Fibroblast of skin of right quadriceps (primary cell): ENCODE measurements around the gene RINT1.
"Not testable (repeated sequence)": the region's sequence is repeated elsewhere in the genome, so short reads cannot be mapped to it uniquely, and the experiment has no call there.

Experiments used
- DNase-seq: peaks from one replicate; pipeline ENCODE4 v3.0.0-alpha.2; 2013

RINT1 gene

GRCh38 chr7:105532709-105533460 lies 884 bp downstream of the RINT1 start:
- no peak for DNase-seq

GRCh38 chr7:105538339-105538738 lies 6.3 kb downstream of the RINT1 start:
- DNase-seq, result no peak

DNA sequence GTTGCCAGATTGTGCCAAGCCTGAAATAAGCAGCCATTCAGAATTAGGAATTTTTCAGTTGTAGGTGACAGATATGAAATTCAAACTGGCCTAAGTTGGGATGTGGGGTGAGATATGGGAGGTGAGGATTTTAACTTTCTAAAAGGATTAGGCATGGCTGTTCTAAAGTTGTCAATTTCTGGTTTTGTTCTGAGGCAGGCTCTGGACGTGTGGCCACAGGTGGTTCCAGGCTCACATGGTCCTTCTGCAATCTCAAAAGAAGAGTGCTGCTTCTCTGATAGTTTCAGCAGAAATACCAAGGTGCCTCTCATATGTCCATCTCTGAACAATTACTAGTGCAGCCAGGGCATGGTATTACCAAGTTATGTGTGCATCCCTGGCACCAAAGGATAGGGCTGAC lies 27.9 kb downstream of the RINT1 start:
- no peak for DNase-seq

DNA sequence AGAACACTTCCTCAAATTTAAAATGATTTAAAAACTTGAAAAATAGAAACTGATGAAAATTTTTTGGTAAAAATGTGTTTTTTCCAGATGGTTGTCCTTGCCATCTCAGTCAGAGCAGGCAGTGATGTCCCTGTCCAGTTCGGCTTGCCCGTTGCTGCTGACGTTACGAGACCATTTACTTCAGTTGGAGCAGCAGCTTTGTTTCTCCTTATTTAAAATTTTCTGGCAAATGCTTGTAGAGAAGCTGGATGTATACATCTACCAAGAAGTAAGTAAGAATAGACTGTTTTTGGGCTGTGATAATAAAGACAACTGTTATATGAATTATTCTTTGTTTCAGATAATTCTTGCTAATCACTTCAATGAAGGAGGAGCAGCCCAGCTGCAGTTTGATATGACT lies 33.2 kb downstream of the RINT1 start:
- DNase-seq, result no peak

DNA sequence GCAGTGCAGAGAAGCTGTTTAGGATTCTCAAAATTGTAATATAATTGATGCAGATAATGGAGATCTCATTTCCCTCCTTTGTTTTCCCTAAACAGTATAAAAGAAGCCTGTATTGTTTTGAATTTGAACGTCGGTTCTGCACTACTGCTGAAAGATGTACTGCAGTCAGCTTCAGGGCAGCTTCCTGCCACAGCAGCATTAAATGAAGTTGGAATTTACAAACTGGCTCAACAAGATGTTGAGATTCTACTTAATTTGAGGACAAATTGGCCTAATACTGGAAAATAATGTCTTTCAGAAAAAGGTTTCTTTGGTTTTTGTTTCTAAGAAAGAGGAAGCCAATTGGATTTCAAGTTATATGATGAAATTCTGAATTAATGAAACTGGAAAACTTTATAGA lies 35.0 kb downstream of the RINT1 start:
- no peak for DNase-seq

GRCh38 chr7:105567821-105568220 lies 35.8 kb downstream of the RINT1 start:
- DNase-seq, result no peak

DNA sequence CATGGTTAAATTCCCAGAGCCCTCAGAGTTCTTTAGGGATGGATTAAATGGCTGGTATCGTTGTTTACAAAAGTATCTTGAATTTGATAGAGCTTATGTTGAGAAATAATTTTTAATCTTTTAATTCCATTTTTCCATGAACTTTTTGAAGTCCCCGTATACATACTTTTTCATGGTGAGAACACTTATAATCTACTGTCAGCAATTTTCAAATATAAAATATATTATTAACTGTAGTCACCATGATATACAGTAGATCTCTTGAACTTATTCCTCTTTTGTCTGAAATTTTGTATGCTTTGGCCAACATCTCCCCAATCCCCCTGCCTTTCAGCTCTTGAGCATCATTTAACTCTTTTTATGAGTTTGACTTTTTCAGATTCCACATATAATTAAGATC lies 39.9 kb downstream of the RINT1 start:
- no peak for DNase-seq

- DNase-seq, result no peak
Observed at GRCh38 chr7:105577251-105577650, 45.2 kb downstream of the RINT1 start.

DNA sequence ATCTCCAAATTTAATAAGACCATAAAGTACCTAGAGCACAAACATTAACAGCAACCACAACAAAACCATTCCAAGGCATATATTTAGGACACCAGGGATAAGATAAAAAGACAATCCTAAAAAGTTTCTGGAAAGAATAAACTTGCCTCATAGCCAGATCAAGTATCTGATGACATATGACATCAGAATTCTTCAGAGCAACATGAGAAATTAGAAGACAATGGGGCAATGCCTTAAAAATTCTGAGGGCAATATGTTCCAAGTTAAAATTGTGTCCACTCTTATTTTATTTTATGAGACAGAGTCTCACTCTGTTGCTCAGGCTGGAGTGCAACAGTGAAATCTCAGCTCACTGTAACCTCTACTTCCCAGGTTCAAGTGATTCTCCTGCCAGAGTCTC lies 46.5 kb downstream of the RINT1 start:
- peak; percentile 18 for DNase-seq

GRCh38 chr7:105580022-105580740 lies 48.2 kb downstream of the RINT1 start:
- no peak for DNase-seq

- DNase-seq, result peak; percentile 51
Observed at GRCh38 chr7:105581066-105581811, 49.2 kb downstream of the RINT1 start, which contains the start of gene EFCAB10. EFCAB10 (minus strand) TSS chr7:105581493; CDS start chr7:105581463, 30 bp downstream.

DNA sequence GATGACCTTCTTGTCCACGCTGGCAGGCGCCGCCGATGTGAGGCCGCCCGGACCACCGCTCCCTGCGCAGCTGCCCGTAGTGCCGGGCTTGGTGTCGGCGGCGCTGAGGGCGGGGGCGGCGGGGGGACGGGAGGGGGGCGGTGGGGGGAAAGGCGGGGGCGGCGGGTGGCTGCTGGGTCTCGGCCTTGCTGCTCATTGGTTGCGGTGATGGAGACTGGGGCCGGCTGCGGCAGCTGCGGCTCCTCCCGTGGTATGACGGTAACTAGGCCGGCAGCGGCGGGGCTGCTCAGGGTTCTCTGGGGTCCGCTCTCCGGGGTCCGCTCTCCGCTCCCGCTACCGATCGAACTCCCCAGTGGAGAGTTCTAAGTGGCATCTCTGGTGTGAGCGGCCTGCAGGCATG lies 51.1 kb downstream of the RINT1 start:
- no peak for DNase-seq

DNA sequence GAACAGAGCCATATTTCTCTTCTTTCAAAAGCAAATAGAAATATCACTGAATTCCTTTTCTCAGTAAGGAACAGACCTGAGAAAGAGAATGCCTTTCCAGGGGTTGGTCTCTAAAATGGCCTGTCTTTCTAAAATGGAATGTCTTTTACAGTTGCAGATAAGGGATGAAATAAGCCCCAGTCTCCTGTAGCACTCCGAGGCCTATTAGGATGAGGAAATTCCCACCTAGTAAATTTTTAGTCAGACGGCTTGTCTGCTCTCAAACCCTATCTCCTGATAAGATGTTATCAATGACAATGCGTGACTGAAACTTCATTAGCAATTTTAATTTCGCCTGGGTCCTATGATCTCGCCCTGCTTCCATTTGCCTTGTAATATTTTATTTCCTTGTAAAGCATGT lies 52.2 kb downstream of the RINT1 start:
- DNase-seq, result no peak

- DNase-seq, result no peak
Observed at GRCh38 chr7:105585850-105586500, 54.0 kb downstream of the RINT1 start.

- peak; percentile 72 for DNase-seq
Observed at GRCh38 chr7:105587909-105588635, 56.1 kb downstream of the RINT1 start.

DNA sequence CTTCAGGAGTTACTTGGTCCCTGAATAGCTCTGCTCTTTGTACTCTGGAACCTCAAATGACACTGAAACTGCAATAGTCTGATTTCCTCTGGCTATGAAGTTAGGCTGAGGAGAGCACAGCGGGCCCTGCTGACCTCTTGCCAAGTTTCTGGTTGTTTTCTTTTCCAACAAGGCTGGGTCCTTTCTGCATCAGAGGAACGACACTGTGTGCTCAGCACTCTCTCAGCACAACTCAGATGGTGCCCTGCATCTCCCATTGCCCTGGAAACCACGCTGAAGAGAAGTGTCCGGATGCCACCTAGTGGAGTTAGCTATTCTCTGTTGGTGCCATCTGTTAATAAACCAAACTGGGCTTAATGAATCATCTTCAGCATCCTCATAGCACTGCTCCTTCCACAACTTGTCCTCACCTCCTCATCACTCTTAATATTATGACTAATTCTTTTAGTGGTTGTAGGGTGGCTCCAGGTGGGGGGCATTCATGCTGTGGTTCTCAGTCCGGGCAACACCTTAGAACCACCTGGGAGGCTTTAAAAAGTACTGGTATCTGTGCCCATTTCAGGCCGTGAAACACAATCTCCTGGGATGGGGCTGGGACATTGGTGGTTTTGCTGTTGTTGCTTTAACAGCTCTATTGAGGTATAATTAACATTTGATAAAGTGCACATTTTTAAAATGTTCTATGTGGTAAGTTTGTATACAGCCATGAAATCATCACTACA lies 57.5 kb downstream of the RINT1 start:
- peak; percentile 78 for DNase-seq

- DNase-seq, result no peak
Observed at GRCh38 chr7:105590793-105591192, 58.8 kb downstream of the RINT1 start.

DNA sequence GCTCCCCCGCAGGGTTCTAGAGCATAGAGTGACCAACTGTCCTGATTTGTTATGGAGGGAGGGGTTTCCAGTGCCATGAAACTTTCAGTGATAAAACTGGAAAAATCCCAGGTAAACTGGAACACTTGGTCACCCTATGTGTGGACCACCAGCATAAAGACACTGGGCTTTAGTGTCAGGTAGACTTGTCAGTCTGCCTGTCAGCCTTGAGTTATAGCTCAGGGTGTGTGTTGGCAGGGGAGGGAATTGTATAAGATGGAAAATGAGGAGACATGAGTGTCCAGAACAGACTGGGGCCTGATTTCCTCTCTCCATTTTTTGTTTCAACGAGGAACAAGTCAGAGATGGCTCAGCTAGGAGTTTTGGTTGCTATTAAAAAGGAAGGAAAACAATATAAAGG lies 59.5 kb downstream of the RINT1 start:
- DNase-seq, result no peak

DNA sequence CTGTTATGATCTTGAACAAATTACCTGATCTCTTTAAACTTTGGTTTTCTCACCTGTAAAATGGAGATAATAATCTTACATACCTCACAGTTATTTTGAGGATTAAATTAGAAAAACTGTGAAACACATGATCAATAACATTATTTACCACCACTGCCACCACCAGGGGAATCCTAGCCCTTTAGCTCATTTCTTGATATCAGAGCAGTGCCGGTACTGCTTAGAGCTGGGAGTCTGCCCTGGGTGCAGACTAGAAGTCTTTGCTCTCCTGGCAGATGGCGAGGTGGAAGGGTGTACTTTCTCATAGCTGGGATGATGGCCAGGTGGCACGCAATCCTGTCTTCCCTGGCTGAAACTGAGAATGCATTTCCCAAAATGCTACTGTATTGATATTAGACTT lies 62.0 kb downstream of the RINT1 start:
- DNase-seq, result no peak

DNA sequence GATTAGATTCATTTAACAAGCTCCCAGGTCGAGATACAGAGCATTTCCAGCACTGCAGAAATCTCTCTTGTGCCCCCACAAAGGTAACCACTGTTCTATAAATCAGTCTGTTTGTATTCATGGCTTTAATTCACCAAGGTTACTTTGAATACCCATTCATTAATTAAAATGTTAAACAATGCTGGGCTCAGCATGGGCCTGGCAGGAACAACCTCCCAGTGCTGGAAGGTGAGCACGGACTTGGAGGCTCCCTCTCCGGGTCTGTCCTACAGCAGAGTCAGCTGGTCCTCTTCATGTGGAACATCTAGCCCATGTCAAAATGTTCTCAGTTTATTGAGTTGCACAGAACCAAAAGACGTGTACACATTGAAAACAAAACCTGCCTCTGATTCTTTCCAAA lies 64.9 kb downstream of the RINT1 start:
- DNase-seq, result no peak

GRCh38 chr7:105599080-105599479 lies 67.1 kb downstream of the RINT1 start:
- not testable (repeated sequence) for DNase-seq

GRCh38 chr7:105599551-105599950 lies 67.5 kb downstream of the RINT1 start:
- DNase-seq, result no peak
